Stimulated activated memory B cell treated with anti-CD40 and anti-IgM and Interleukin-4, amounts not matched to agents 10 μg/mL and 1 μg/mL and 100 μg/mL, for 72 hours (primary cell): Measurements from ENCODE around the gene ETNK1.
A peak's percentile ranks its signal among the peaks of the same experiment; 100 is the strongest.

Experiments
- ATAC-seq: fragments of 150-1000 bp; cut with Tn5 transposase; 2 replicates; pipeline ENCODE4 v1.10.0; 2021
- H3K27ac Mint-ChIP-seq: one replicate; pipeline ENCODE4 v1.8.0; 2022; ENCODE audit warnings: mild to moderate bottlenecking, mixed read lengths
- H3K27me3 Mint-ChIP-seq: one replicate; pipeline ENCODE4 v1.8.0; 2022; ENCODE audit warnings: mixed read lengths
- H3K36me3 Mint-ChIP-seq: one replicate; pipeline ENCODE4 v1.8.0; 2022; ENCODE audit warnings: mixed read lengths
- H3K4me1 Mint-ChIP-seq: one replicate; pipeline ENCODE4 v1.8.0; 2022; ENCODE audit warnings: mixed read lengths
- H3K4me3 Mint-ChIP-seq: one replicate; pipeline ENCODE4 v1.8.0; 2022; ENCODE audit warnings: mild to moderate bottlenecking, moderate library complexity, mixed read lengths
- H3K9me3 Mint-ChIP-seq: one replicate; pipeline ENCODE4 v1.8.0; 2022; ENCODE audit warnings: mixed read lengths

The ETNK1 gene

GRCh38 chr12:22658214-22658613, 33.2 kb downstream of the ETNK1 start:
- H3K27ac Mint-ChIP-seq: peak overlapping the region; percentile 53
- H3K4me3 Mint-ChIP-seq: no peak overlapping the region
- no peak for ATAC-seq
- H3K4me1 Mint-ChIP-seq: peaks cover 17% of the 10 kb centered on the region
- no peaks in the 10 kb centered on the region for H3K27me3 Mint-ChIP-seq
- no peaks in the 10 kb centered on the region for H3K9me3 Mint-ChIP-seq
- peaks cover 32% of the 10 kb centered on the region for H3K36me3 Mint-ChIP-seq

GRCh38 chr12:22662356-22662755, 37.4 kb downstream of the ETNK1 start:
- H3K27ac Mint-ChIP-seq: no peak overlapping the region
- H3K4me1 Mint-ChIP-seq: peaks cover 8% of the 10 kb centered on the region
- no peaks in the 10 kb centered on the region for H3K9me3 Mint-ChIP-seq
- no peak for ATAC-seq
- H3K4me3 Mint-ChIP-seq: no peak overlapping the region
- H3K27me3 Mint-ChIP-seq: no peaks in the 10 kb centered on the region
- peaks cover 41% of the 10 kb centered on the region for H3K36me3 Mint-ChIP-seq

DNA sequence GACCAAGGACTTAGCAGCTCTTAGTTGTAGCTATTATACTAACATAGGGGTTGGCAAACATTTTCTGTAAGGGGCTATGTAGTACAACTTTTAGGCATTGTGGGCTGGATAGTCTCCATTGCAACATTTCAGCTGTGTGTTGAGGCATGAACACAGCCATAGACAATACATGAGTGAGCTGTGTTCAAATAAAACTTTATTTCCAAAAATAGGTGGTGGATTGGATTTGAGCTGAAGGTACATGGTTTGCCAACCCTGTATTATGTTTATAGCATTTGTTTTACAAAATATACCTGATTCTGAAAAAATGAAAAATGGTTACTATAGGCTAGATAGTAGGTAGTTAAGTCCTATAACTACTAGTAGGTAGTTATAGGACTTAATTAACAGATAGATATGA, 40.5 kb downstream of the ETNK1 start:
- Mint-ChIP-seq H3K36me3 (peaks cover 31% of the 10 kb centered on the region), H3K4me3 (no peak overlapping the region), H3K27me3 (no peaks in the 10 kb centered on the region), H3K27ac (no peak overlapping the region), H3K9me3 (no peaks in the 10 kb centered on the region), H3K4me1 (no peaks in the 10 kb centered on the region)
- no peak for ATAC-seq

- Mint-ChIP-seq H3K27ac (no peak overlapping the region), H3K9me3 (no peaks in the 10 kb centered on the region), H3K4me3 (no peak overlapping the region), H3K36me3 (peaks cover 23% of the 10 kb centered on the region), H3K4me1 (no peaks in the 10 kb centered on the region), H3K27me3 (no peaks in the 10 kb centered on the region)
- no peak for ATAC-seq
These were observed 42.2 kb downstream of the ETNK1 start for GRCh38 chr12:22667122-22667521.

- Mint-ChIP-seq H3K4me3 (no peak overlapping the region), H3K27me3 (no peaks in the 10 kb centered on the region), H3K9me3 (no peaks in the 10 kb centered on the region), H3K4me1 (no peaks in the 10 kb centered on the region), H3K36me3 (peaks cover 30% of the 10 kb centered on the region), H3K27ac (no peak overlapping the region)
- ATAC-seq: no peak
These were observed 43.5 kb downstream of the ETNK1 start for GRCh38 chr12:22668441-22668840.

GRCh38 chr12:22670762-22671161, 45.8 kb downstream of the ETNK1 start:
- no peak for ATAC-seq
- H3K4me1 Mint-ChIP-seq: no peaks in the 10 kb centered on the region
- no peak overlapping the region for H3K4me3 Mint-ChIP-seq
- H3K36me3 Mint-ChIP-seq: peaks cover 31% of the 10 kb centered on the region
- H3K9me3 Mint-ChIP-seq: no peaks in the 10 kb centered on the region
- H3K27ac Mint-ChIP-seq: no peak overlapping the region
- H3K27me3 Mint-ChIP-seq: no peaks in the 10 kb centered on the region

DNA sequence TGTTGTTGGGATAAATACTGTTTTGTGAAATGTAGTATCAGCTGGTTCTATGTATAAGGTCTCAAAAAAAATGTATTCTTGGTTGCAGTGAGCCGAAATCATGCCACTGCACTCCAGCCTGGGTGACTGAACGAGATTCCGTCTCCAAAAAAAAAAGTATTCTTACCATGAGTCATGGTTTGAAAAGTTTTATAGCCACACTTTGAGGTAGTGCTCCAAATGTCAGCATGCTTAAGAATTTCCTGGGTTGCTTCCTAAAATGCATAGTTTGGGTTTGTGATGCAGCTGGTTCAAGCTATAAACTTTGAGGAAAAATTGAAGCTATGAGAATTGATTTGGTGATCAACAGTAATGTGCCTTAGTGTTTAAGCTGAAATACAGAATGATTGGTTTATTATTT, 48.0 kb downstream of the ETNK1 start:
- H3K4me3 Mint-ChIP-seq: no peak overlapping the region
- H3K4me1 Mint-ChIP-seq: no peaks in the 10 kb centered on the region
- peaks cover 6% of the 10 kb centered on the region for H3K9me3 Mint-ChIP-seq
- H3K27me3 Mint-ChIP-seq: no peaks in the 10 kb centered on the region
- ATAC-seq: no peak
- peaks cover 48% of the 10 kb centered on the region for H3K36me3 Mint-ChIP-seq
- no peak overlapping the region for H3K27ac Mint-ChIP-seq

- Mint-ChIP-seq H3K36me3 (peaks cover 62% of the 10 kb centered on the region), H3K4me1 (no peaks in the 10 kb centered on the region)
- ATAC-seq: no peak
These were observed 53.0 kb downstream of the ETNK1 start for GRCh38 chr12:22677781-22678574.

DNA sequence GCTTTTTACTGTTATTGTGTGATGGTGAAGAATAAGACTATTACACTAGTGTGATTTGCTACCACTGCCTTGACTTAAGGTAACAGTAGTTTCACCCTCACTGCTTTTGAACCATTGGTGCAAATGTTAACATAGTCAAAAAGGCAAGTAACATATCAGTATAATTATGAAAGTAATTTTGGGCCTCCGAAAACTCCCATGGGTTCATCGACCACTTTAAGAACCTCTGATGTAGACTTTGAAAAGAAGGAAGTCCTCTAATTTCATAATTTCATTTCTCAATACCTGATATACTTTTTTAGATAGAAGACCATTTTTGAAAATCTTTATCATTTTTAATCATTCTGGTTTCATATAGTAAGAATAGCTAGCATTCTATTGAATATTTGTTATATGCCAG, 57.7 kb downstream of the ETNK1 start:
- H3K27me3 Mint-ChIP-seq: no peaks in the 10 kb centered on the region
- peaks cover 48% of the 10 kb centered on the region for H3K36me3 Mint-ChIP-seq
- ATAC-seq: no peak
- no peak overlapping the region for H3K4me3 Mint-ChIP-seq
- H3K9me3 Mint-ChIP-seq: no peaks in the 10 kb centered on the region
- H3K27ac Mint-ChIP-seq: no peak overlapping the region
- H3K4me1 Mint-ChIP-seq: peaks cover 12% of the 10 kb centered on the region

More at GRCh38 chr12:22677781-22678574, 53.0 kb downstream of the ETNK1 start:
- Mint-ChIP-seq H3K4me3 (no peak overlapping the region), H3K27me3 (no peaks in the 10 kb centered on the region), H3K9me3 (peaks cover 6% of the 10 kb centered on the region), H3K27ac (no peak overlapping the region)

- H3K27ac Mint-ChIP-seq: no peak overlapping the region
- H3K4me1 Mint-ChIP-seq: peaks cover 13% of the 10 kb centered on the region
- peaks cover 43% of the 10 kb centered on the region for H3K36me3 Mint-ChIP-seq
- H3K27me3 Mint-ChIP-seq: no peaks in the 10 kb centered on the region
- no peak for ATAC-seq
- no peaks in the 10 kb centered on the region for H3K9me3 Mint-ChIP-seq
- no peak overlapping the region for H3K4me3 Mint-ChIP-seq
These were observed 58.2 kb downstream of the ETNK1 start for GRCh38 chr12:22683131-22683530.

GRCh38 chr12:22684140-22685118, 59.5 kb downstream of the ETNK1 start:
- no peak overlapping the region for H3K4me3 Mint-ChIP-seq
- peaks cover 30% of the 10 kb centered on the region for H3K36me3 Mint-ChIP-seq
- no peak overlapping the region for H3K27ac Mint-ChIP-seq
- no peaks in the 10 kb centered on the region for H3K27me3 Mint-ChIP-seq
- H3K4me1 Mint-ChIP-seq: peaks cover 13% of the 10 kb centered on the region
- H3K9me3 Mint-ChIP-seq: no peaks in the 10 kb centered on the region
- ATAC-seq: no peak

DNA sequence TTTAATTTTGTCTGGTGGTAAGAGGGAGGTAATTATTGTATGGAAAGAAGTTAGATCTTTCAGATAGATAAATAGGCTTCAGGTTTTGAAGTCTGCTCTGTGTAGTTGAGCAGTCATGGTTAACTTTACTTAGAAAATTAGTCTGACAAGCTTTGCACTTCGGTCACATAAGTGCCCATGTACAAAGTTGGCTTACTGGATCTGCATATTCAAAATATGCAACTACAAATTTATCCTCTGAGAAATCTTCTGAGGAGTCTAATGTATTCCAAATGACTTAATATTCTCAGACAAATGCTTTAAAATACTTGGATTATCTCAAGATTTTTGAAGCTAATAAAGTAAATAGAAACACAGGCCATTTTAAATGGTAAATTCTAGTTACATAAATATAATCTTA, 61.2 kb downstream of the ETNK1 start:
- Mint-ChIP-seq H3K4me1 (peaks cover 13% of the 10 kb centered on the region), H3K27ac (no peak overlapping the region), H3K27me3 (no peaks in the 10 kb centered on the region), H3K36me3 (peaks cover 17% of the 10 kb centered on the region), H3K9me3 (no peaks in the 10 kb centered on the region), H3K4me3 (no peak overlapping the region)
- no peak for ATAC-seq

- Mint-ChIP-seq H3K9me3 (no peaks in the 10 kb centered on the region), H3K4me3 (no peak overlapping the region), H3K4me1 (peaks cover 13% of the 10 kb centered on the region), H3K27me3 (no peaks in the 10 kb centered on the region), H3K27ac (no peak overlapping the region), H3K36me3 (peaks cover 17% of the 10 kb centered on the region)
- ATAC-seq: peak; percentile 80
These were observed 62.5 kb downstream of the ETNK1 start for GRCh38 chr12:22687361-22688076.

DNA sequence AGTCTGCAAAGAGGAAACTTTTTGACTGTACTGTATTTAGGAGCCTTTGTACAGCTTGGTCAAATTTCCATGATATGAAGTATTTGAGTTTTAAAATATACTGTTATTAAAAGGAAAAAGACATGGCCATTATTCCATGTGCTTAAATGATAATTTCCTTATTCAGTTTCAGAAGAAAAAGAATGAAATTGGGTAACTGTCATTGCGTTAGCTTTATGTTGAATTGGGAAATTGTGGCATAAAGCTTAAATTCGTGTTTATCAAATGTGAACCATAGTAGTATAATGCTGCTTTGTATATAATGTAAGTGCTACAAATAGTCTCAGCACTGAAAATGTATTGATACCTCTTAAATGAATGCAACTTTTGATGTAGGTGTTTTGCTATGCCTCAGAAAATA, 64.9 kb downstream of the ETNK1 start:
- H3K27ac Mint-ChIP-seq: no peak overlapping the region
- peaks cover 17% of the 10 kb centered on the region for H3K36me3 Mint-ChIP-seq
- H3K27me3 Mint-ChIP-seq: no peaks in the 10 kb centered on the region
- H3K4me3 Mint-ChIP-seq: no peak overlapping the region
- peaks cover 3% of the 10 kb centered on the region for H3K9me3 Mint-ChIP-seq
- H3K4me1 Mint-ChIP-seq: peaks cover 13% of the 10 kb centered on the region
- ATAC-seq: no peak

GRCh38 chr12:22691319-22691718, 66.3 kb downstream of the ETNK1 start:
- H3K36me3 Mint-ChIP-seq: peaks cover 13% of the 10 kb centered on the region
- H3K27me3 Mint-ChIP-seq: no peaks in the 10 kb centered on the region
- no peak for ATAC-seq
- H3K4me3 Mint-ChIP-seq: no peak overlapping the region
- peaks cover 7% of the 10 kb centered on the region for H3K9me3 Mint-ChIP-seq
- peaks cover 13% of the 10 kb centered on the region for H3K4me1 Mint-ChIP-seq
- H3K27ac Mint-ChIP-seq: no peak overlapping the region
